Stimulated activated CD4-positive, alpha-beta T cell treated with anti-CD3 and anti-CD28 coated beads, Interleukin-12 subunit alpha, Interleukin-12 subunit beta, amount 100 ng/mL, for 48 hours (primary cell): Measurements from ENCODE around the gene F2RL1.
A peak's percentile ranks its signal among the peaks of the same experiment; 100 is the strongest.
"Not testable (repeated sequence)": the region's sequence is repeated elsewhere in the genome, so short reads cannot be mapped to it uniquely, and the experiment has no call there.

Experiments
- DNase-seq, 3 donors: peaks; one replicate each; pipeline ENCODE4 v3.0.0-alpha.2; 2020; ENCODE audit warnings: low read depth in 2 of 3, low spot score in 1 of 3

F2RL1 gene

DNA sequence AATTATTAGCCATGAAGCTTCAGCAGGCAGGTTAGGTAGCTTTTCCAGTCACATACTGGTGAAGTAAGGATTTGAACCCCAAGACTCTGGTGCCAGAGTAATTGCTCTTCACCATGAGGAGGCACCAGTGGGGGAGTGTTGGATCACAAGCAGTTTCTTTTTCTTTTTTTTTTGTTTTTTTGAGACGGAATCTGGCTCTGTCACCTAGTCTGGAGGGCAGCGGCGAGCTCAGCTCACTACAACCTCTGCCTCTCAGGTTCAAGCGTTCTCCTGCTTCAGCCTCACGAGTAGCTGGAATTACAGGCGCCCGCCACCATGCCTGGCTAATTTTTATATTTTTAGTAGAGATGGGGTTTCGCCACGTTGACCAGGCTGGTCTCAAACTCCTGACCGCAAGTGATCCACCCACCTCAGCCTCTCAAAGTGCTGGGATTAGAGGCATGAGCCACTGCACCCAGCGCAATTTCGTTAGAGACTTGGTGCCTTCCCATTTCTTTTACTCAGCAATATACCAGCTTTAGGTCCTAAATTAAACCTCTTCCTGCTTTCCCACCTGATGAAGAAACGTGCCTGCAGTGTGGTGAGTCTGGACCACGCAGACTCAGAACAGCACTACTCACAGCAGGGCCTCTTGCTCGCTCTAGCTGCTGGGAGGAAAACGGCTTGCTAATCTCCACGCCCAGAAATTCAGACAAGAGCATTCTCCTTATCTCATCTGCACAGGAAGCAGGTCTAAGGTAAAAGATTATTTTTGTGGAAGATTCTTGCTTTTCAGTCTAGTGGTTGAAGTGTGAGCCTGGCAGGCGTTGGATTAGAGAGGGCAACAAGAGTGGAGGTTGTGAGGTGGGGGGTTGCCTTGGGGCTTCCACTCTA lies 30.8 kb downstream of the F2RL1 start, which contains the start of gene S100Z:
Gene S100Z (plus strand): TSS at position 596 of the 873 bp plus-strand sequence. CDS start 25,346 bp downstream, outside the sequence.
- peak; percentile 10 to 33 (median 19) for DNase-seq

DNA sequence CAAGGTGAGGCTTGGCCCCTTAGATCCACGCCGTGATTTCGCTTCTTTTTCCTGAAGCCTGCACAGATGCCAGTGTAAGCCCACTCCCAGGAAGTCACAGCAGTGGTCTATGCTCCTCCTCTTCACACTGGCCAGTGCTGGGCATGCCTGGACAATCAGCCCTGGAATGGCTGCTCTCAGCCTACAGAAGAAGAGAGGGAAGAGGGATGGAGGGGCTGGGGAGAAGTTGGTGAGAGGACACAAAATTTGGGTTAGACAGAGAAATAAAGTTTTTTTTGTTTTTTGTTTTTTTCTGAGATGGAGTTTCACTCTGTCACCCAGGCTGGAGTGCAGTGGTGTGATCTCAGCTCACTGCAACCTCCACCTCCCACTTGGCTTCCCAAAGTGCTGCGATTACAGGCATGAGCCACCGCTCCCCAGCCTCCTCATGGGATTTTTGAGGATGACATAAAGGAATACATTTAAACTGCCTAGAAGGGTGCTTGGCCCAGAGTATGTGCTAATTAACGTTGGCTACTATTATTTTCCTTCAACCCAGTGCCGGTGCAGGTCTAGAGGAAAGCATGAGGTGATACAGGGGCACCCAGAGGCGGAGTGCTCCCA lies 31.8 kb downstream of the F2RL1 start:
- DNase-seq = no peak

DNA sequence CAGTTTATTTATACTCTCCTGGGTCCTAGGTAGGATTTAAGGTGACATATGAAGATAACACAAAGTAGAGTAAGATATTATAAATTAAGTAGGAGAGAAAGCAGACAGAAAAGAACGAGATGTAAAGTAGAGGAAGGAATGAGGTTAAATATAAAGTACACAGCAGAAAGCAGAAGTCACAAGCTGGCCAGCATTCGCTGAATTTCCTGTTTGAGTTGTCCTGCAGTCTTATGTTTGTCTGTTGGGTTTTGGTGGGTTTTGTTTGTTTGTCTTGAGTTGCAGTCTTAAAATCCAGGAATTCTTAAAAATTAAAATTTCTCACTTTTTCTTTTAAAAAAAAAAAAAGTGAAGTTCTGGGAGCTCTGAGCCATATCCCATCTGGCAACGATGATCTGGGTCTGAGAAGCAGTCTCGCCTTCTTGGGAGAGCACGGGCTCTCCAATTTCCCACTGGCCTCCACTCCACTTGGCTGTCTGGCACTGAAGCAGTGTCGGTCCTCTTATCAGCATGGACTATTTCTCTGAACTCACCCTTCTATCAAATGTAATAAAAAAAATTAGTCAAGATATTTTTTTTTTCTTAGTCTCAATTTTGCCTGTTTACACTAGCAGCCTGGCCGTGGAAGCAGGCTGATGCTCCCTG lies 33.0 kb downstream of the F2RL1 start:
- DNase-seq = no peak

DNA sequence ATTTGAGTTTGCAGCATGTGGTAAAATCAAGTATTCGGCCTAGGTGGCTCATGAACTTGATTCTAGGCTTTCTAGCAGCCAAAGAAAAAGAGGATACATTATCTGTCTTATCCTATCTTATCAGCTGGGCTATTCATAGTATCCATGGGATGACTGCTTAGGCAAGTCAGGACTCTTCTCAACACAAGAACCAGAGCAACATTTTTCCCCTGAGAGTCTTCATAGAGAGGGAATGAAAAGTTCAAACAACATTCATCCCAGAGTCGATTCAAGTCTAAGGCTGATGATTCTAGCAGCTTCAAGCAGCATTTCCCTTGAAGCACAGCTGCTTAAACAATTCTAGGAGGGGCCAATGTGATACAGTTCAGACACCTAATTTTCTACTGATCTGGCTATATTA lies 33.9 kb downstream of the F2RL1 start:
- no peak for DNase-seq

DNA sequence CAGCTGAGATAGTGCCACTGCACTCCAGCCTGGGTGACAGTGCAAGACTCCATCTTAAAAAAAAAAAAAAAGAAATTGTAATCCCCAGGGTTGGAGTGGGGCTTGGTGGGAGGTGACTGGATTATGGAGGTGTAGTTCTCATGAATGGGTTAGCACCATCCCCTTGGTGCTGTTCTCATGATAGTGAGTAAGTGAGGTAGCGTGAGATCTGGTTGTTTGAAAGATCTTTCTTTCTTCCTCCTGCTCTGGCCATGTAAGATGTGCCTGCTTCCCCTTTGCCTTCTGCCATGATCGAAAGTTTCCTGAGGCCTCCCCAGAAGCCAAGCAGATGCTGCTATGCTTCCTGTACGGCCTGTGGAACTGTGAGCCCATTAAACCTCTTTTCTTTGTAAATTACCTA lies 34.9 kb downstream of the F2RL1 start:
- not testable (repeated sequence) for DNase-seq

DNA sequence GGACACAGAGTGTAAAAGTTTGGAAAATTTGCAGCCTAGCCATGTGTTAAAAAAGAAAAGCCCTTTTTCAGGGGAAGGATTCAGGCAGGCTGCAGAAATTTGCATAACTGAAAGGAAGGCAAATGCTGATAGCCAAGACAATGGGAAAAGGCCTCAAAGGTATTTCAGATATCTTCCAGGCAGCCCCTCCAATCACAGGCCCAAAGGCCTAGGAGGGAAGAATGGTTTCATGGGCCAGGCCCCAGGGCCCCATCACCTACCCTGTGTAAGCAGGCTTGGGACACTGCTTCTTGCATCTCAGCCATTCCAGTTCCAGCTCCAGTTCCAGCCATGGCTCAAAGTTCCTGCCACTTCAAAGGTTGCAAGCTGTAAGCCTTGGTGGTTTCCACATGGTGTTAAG lies 35.8 kb downstream of the F2RL1 start:
- no peak for DNase-seq

DNA sequence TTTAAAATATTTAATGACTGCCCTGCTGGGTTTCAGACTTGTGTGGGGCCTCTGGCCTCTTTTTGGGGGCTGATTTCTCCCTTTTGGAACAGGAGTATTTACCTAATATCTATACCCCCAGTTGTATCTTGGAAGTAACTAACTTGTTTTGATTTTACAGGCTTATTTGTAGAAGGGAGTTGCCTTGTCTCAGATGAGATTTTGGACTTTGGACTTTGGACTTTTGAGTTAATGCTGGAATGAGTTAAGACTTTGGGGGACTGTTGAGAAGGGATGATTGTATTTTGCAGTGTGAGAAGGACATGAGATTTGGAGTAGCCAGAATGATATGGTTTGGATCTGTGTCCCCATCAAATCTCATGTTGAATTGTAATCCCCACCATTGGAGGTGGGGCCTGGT lies 36.7 kb downstream of the F2RL1 start:
- not testable (repeated sequence) for DNase-seq

DNA sequence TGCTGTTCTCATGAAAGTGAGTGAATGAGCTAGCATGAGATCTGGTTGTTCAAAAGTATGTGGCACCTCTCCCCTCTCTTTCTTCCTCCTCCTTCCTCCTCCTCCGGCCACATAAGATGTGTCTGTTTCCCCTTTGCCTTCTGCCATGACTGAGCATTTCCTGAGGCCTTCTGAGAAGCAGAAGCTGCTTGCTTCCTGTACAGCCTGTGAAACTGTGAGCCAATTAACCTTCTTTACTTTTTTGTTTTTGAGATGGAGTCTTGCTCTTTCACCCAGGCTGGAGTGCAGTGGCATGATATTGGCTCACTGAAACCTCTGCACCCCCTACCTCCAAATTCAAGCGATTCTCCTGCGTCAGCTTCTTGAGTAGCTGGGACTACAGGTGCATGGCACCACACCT lies 37.1 kb downstream of the F2RL1 start:
- DNase-seq = peak in 1 of 3 donors; percentile 7

DNA sequence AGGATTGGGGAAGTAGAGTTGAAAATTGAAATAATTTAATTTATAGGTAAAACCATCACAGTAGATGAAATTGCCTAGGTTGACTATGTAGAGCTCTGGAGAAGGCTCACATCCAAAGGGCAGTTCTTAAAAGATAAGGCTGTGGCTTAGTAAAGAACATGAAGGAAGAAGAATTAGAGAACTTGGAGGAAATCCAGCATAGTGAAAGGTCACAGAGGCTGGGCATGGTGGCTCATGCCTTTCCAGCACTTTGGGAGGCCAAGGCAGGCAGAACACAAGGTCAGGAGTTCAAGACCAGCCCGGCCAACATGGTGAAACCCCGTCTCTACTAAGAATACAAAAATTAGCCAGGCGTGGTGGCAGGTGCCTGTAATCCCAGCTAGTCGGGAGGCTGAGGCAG lies 38.0 kb downstream of the F2RL1 start:
- not testable (repeated sequence) for DNase-seq

DNA sequence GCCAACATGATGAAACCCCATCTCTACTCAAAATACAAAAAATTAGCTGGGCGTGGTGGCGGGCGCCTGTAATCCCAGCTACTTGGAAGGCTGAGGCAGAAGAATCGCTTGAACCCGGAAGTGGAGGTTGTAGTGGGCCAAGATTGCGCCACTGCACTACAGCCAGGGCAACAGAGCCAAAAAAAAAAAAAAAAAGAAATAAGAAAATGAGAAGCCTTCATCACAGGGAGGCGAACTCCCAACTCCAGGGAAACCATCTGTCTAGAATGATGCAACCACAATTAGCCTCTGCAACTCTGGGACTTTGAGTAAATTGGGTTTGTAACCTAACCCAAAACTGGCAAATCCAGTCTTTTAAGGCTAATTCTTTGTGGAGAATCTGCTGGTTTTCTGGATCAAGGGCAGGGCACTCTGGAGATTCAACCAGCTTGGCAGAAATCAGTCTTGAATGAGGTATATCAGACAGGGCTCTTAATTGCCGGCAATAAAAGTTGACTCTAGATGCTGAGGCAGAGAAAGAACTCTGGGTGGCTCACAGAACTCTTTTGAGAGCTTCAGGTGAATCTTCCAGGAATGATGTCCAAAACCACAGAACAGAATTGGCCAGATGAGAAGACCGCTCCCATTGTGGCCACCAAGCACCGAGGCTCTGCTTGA lies 40.9 kb downstream of the F2RL1 start:
- no peak for DNase-seq

DNA sequence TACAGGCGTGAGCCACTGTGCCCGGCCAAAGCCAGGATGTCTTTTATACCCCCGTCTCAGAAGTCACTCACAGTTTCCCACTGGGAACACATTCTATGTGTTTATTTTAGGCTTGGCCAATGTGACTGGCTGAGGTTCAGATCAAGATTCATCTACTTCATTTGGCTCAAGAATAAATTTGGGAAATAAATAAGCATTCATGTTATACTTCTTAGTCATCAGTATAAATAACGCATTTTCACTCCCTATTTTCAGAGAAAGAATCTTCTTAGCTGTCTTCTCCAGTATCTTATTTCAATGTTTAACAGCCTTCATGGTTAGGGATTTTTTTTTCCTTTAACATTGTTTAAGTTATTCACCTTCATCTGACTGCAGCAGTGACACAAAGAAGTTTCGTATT lies 42.8 kb downstream of the F2RL1 start:
- no peak for DNase-seq

DNA sequence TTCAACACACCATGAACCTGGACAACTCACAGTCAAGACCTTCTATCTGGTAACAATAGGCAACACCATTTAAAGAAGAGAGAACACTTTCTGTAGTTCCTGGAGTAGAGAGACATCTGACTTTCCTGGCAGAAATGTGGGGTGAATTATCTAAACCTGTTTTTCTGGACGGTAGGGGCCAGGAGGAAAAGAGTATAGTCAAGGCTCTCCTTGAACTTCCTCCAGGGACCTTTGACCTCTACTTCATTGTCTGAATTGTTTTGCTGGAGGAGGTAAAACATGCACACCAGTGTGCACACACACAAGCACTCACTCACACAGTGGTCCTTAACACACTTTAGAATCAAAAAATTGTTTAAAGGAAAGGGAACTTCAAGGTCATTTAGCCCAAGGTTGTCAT lies 44.2 kb downstream of the F2RL1 start:
- no peak for DNase-seq

DNA sequence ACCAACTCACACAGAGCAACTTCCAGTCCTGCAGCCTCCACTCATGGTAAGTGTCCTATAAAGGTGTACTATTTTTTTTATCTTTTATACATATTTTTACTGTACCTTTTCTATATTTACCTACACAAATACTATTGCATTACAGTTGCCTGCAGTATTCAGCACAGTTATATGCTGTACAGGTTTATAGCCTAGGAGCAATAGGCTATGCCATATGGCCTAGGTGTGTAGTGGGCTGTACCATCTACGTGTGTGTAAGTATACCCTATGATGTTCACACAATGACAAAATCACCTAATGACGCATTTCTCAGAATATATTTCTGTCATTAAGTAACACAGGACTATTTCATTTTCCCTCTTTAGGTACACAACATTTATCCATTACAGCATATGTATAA lies 47.7 kb downstream of the F2RL1 start:
- no peak for DNase-seq

DNA sequence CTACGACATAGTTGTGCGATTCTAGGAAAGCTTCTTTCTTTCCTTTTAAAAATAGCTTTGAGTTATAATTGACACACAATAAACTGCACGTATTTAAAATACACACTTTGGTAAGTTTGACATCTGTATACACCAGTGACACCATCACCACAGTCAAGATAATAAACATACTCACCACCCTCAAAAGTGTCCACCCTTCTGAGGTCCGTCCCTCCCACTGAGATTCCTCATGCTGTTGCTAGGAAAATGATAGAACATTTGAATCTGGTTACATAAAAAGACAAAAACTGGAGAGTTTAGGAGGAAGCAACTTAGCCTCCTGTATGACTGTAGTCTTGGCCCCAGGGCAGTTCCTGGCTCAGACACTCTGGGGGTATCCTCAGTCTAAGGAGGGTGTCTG lies 48.2 kb downstream of the F2RL1 start:
- no peak for DNase-seq

DNA sequence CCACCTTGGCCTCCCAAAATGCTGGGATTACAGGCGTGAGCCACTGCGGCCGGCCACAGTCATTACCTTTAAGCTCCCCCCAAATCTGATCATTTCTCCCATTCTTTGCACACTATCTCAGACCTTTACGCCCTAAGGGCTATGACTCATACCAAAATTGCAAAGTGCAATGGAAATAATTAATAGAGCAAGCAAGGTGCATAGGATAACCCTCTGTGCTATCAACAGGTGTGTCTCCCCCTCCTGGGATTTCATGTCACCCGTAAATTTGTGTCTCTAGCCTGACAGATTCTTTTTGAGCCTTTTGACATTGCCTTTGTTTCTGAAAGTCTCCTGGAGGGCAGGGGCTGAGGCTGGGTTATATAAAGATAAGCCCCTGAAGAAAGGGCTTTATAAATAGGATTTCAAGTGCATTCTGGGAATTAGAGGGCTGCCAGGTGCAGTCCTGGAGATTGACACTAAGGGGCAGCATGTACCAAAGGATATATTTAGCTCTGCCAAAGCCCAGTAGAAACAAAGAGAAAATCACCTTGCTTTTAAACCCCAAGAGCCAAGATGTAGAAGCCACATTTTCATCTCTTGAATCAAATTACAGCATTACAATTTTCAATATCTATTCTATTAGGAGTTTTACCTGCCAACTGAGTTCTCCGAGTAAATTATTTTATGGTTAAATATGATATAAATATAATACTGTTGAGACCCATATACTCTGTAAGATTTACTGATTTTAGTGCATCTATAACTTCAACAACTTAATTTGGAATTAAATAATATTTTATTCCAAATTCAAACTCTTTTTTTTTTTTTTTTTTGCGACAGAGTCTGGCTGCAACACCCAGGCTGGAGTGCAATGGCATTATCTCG lies 49.2 kb downstream of the F2RL1 start:
- DNase-seq = peak; percentile 20 to 62 (median 20)

DNA sequence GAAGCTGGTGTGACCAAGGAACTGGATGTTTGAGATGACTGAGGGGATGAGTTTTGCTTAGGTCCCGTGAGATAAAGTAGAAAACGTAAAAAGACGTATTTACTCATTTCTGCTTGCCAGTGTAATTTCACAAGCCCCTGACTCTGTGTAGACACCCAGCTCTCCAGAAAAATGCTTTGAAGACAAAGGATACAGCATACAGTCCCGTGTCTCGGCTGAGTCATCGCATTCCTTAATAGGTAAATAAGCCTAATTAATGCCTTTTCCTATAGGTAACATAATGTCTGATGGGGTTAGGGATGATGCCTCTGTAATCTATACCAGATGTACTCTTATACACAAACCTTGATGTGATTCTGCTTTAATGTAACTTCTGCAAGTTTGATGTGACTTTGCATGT lies 51.2 kb downstream of the F2RL1 start:
- DNase-seq = no peak

DNA sequence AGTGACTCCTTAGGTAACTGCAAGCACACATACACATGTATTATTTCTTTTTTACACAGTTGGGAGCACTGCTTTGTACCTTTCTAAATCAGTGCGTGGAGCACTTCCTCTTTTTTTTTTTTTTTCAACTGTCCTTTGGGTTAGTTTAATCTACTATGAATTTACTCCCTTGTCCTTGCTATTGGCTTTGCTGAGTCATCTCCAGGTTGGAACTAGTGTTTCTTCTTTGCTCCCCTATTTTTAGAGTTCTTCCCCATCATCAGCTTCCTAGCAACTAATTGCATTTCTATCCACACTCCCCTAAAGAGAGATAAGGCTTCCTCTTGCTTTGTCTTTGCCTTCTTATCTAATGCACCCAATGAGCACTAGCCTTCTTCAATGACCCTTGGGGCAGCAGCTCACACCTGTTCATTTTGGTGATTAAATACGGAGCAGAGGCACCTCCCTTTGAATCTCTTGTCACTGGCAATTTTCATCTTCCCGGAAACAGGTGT lies 55.3 kb downstream of the F2RL1 start:
- no peak for DNase-seq
